ENCODE data around the gene B9D1.

The B9D1 gene

DNA sequence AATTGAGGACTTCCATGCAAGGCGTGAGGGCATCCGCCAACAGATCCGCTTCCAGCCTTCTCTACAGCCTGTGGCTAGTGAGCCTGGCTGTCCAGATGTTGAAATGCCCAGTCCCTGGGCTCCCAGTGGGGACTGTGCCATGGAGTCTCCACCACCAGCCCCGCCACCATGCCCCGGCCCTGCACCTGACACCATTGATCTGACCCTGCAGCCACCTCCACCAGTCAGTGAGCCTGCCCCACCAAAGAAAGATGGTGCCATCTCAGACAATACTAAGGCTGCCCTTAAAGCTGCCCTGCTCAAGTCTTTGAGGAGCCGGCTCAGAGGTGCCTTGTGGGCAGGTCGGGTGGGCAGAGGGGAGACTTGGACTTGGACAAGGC lies 18.8 kb upstream of the B9D1 start:
- Histone ChIP-seq H3K9me3 (ENCODE audit: control insufficient read depth, insufficient read depth, low read length) (no peaks in the 10 kb centered on the region), H3K79me2 (ENCODE audit: control insufficient read depth, low read length) (peaks cover 10% of the 10 kb centered on the region), H3K27ac (ENCODE audit: low read depth, low read length) (no peak overlapping the region), H3K4me2 (ENCODE audit: low read length) (no peak overlapping the region), H3K4me3 (ENCODE audit: low read length) (no peak overlapping the region), H3K9me2 (replicated peaks; ENCODE audit: control insufficient read depth, low read length) (no peaks in the 10 kb centered on the region), H4K20me1 (ENCODE audit: control insufficient read depth, insufficient read depth, low read depth, low read length) (no peaks in the 10 kb centered on the region), H3K4me1 (ENCODE audit: control insufficient read depth, low read length) (peaks cover 9% of the 10 kb centered on the region), H3K36me3 (ENCODE audit: control insufficient read depth, low read length) (peaks cover 30% of the 10 kb centered on the region), H3K27me3 (ENCODE audit: control insufficient read depth, low read length) (no peaks in the 10 kb centered on the region), H3F3A (ENCODE audit: control insufficient read depth, insufficient read depth) (peaks cover 6% of the 10 kb centered on the region)
- TF ChIP-seq CTCF (IDR thresholded peaks at IDR 0.05; ENCODE audit: low read depth, low read length, poor library complexity, severe bottlenecking): no peak
- TF ChIP-seq EZH2phosphoT487 (IDR thresholded peaks at IDR 0.05; ENCODE audit: borderline replicate concordance, low read length): no peak

- no peak for TF ChIP-seq CTCF (IDR thresholded peaks at IDR 0.05; ENCODE audit: low read depth, low read length, poor library complexity, severe bottlenecking)
- no peak for TF ChIP-seq EZH2phosphoT487 (IDR thresholded peaks at IDR 0.05; ENCODE audit: borderline replicate concordance, low read length)
- Histone ChIP-seq H3K4me3 (ENCODE audit: low read length) (no peak overlapping the region), H3K4me1 (ENCODE audit: control insufficient read depth, low read length) (peaks cover 9% of the 10 kb centered on the region), H3K4me2 (ENCODE audit: low read length) (no peak overlapping the region), H3K36me3 (ENCODE audit: control insufficient read depth, low read length) (peaks cover 30% of the 10 kb centered on the region), H3K27me3 (ENCODE audit: control insufficient read depth, low read length) (no peaks in the 10 kb centered on the region), H4K20me1 (ENCODE audit: control insufficient read depth, insufficient read depth, low read depth, low read length) (no peaks in the 10 kb centered on the region), H3K27ac (ENCODE audit: low read depth, low read length) (no peak overlapping the region), H3K79me2 (ENCODE audit: control insufficient read depth, low read length) (peaks cover 14% of the 10 kb centered on the region), H3K9me2 (replicated peaks; ENCODE audit: control insufficient read depth, low read length) (no peaks in the 10 kb centered on the region), H3K9me3 (ENCODE audit: control insufficient read depth, insufficient read depth, low read length) (no peaks in the 10 kb centered on the region), H3F3A (ENCODE audit: control insufficient read depth, insufficient read depth) (peaks cover 6% of the 10 kb centered on the region)
Observed at GRCh38 chr17:19380481-19381301, 18.2 kb upstream of the B9D1 start.

GRCh38 chr17:19379361-19380065 lies 17.0 kb upstream of the B9D1 start:
- Histone ChIP-seq H3F3A (ENCODE audit: control insufficient read depth, insufficient read depth) (peaks cover 8% of the 10 kb centered on the region), H3K9me3 (ENCODE audit: control insufficient read depth, insufficient read depth, low read length) (no peaks in the 10 kb centered on the region), H4K20me1 (ENCODE audit: control insufficient read depth, insufficient read depth, low read depth, low read length) (no peaks in the 10 kb centered on the region), H3K36me3 (ENCODE audit: control insufficient read depth, low read length) (peaks cover 30% of the 10 kb centered on the region), H3K27ac (ENCODE audit: low read depth, low read length) (no peak overlapping the region), H3K4me2 (ENCODE audit: low read length) (peak overlapping the region; percentile 84), H3K9me2 (replicated peaks; ENCODE audit: control insufficient read depth, low read length) (no peaks in the 10 kb centered on the region), H3K79me2 (ENCODE audit: control insufficient read depth, low read length) (peaks cover 14% of the 10 kb centered on the region), H3K4me3 (ENCODE audit: low read length) (peak overlapping the region; percentile 88), H3K4me1 (ENCODE audit: control insufficient read depth, low read length) (peaks cover 9% of the 10 kb centered on the region), H3K27me3 (ENCODE audit: control insufficient read depth, low read length) (no peaks in the 10 kb centered on the region)
- TF ChIP-seq CTCF (IDR thresholded peaks at IDR 0.05; ENCODE audit: low read depth, low read length, poor library complexity, severe bottlenecking): no peak
- TF ChIP-seq EZH2phosphoT487 (IDR thresholded peaks at IDR 0.05; ENCODE audit: borderline replicate concordance, low read length): no peak
